ENCODE measurements around the gene HMGXB3. TPM values are rescaled to one million over a fixed set of nuclear protein-coding genes. Genes with fewer than 3 reads are reported as not detected.

Gene HMGXB3
- total and polyA plus RNA-seq, 2 donors (not counting 1 experiment from before 2014, with no cell fraction given): 29.9 to 31.5 TPM

GRCh38 chr5:150059623-150060022, 59.1 kb downstream of the HMGXB3 start:
- Histone ChIP-seq H3K27me3 (ENCODE audit: control insufficient read depth, insufficient read depth, low read length) (no peaks in the 10 kb centered on the region), H3K36me3 (ENCODE audit: control insufficient read depth, insufficient read depth, low read length) (peaks cover 2% of the 10 kb centered on the region), H3K9ac (ENCODE audit: insufficient read depth, low read length) (no peak overlapping the region), H2AFZ (ENCODE audit: low read length) (no peak overlapping the region), H3K9me3 (ENCODE audit: control insufficient read depth, insufficient read depth, low read depth, low read length) (no peaks in the 10 kb centered on the region), H3K4me2 (ENCODE audit: extremely low read depth, insufficient read depth, low read length) (no peak overlapping the region), H3K4me1 (ENCODE audit: control insufficient read depth, extremely low read depth, insufficient read depth, low read length) (peaks cover 4% of the 10 kb centered on the region), H4K20me1 (ENCODE audit: control insufficient read depth, extremely low read depth, insufficient read depth, low read length) (no peaks in the 10 kb centered on the region), H3K27ac (ENCODE audit: insufficient read depth, low read length) (no peak overlapping the region), H3K79me2 (ENCODE audit: control insufficient read depth, insufficient read depth, low read length) (no peaks in the 10 kb centered on the region), H3K4me3 (replicated peaks in 1 of 4; ENCODE audit: control extremely low read depth in 1 of 4, insufficient read depth in 1 of 4, low read depth in 3 of 4, low read length in 4 of 4) (no peak overlapping the region)
- no peak for DNase-seq (ENCODE audit: low read depth in 2 of 2)
- TF ChIP-seq EZH2 (IDR thresholded peaks at IDR 0.05; ENCODE audit: low read length, missing control alignments) (no peak), CTCF (conservative IDR thresholded peaks at IDR 0.05 in 1 of 2, IDR thresholded peaks at IDR 0.05 in 1 of 2; ENCODE audit: low read depth in 1 of 2, low read length in 2 of 2) (no peak)

- no peaks in the 10 kb centered on the region for H3K36me3 ChIP-seq (ENCODE audit: control insufficient read depth, insufficient read depth, low read length)
- no peak overlapping the region for H3K27ac ChIP-seq (ENCODE audit: insufficient read depth, low read length)
- H3K27me3 ChIP-seq (ENCODE audit: control insufficient read depth, insufficient read depth, low read length): no peaks in the 10 kb centered on the region
- H3K4me3 ChIP-seq (replicated peaks in 1 of 4; ENCODE audit: control extremely low read depth in 1 of 4, insufficient read depth in 1 of 4, low read depth in 3 of 4, low read length in 4 of 4): no peak overlapping the region
- peaks cover 10% of the 10 kb centered on the region for H3K4me1 ChIP-seq (ENCODE audit: control insufficient read depth, extremely low read depth, insufficient read depth, low read length)
- H3K9me3 ChIP-seq (ENCODE audit: control insufficient read depth, insufficient read depth, low read depth, low read length): no peaks in the 10 kb centered on the region
- H3K79me2 ChIP-seq (ENCODE audit: control insufficient read depth, insufficient read depth, low read length): no peaks in the 10 kb centered on the region
- H3K9ac ChIP-seq (ENCODE audit: insufficient read depth, low read length): no peak overlapping the region
- no peak overlapping the region for H3K4me2 ChIP-seq (ENCODE audit: extremely low read depth, insufficient read depth, low read length)
- DNase-seq (ENCODE audit: low read depth in 2 of 2): no peak
- TF ChIP-seq CTCF (conservative IDR thresholded peaks at IDR 0.05 in 1 of 2, IDR thresholded peaks at IDR 0.05 in 1 of 2; ENCODE audit: low read depth in 1 of 2, low read length in 2 of 2): no peak
- no peak for TF ChIP-seq EZH2 (IDR thresholded peaks at IDR 0.05; ENCODE audit: low read length, missing control alignments)
- H2AFZ ChIP-seq (ENCODE audit: low read length): no peak overlapping the region
- H4K20me1 ChIP-seq (ENCODE audit: control insufficient read depth, extremely low read depth, insufficient read depth, low read length): no peaks in the 10 kb centered on the region
Measured at GRCh38 chr5:150060471-150060870, 59.9 kb downstream of the HMGXB3 start.

- Histone ChIP-seq H3K9me3 (ENCODE audit: control insufficient read depth, insufficient read depth, low read depth, low read length) (no peaks in the 10 kb centered on the region), H3K9ac (ENCODE audit: insufficient read depth, low read length) (no peak overlapping the region), H3K4me2 (ENCODE audit: extremely low read depth, insufficient read depth, low read length) (no peak overlapping the region), H3K4me1 (ENCODE audit: control insufficient read depth, extremely low read depth, insufficient read depth, low read length) (peaks cover 21% of the 10 kb centered on the region), H3K4me3 (replicated peaks in 1 of 4; ENCODE audit: control extremely low read depth in 1 of 4, insufficient read depth in 1 of 4, low read depth in 3 of 4, low read length in 4 of 4) (no peak overlapping the region), H2AFZ (ENCODE audit: low read length) (no peak overlapping the region), H4K20me1 (ENCODE audit: control insufficient read depth, extremely low read depth, insufficient read depth, low read length) (no peaks in the 10 kb centered on the region), H3K27me3 (ENCODE audit: control insufficient read depth, insufficient read depth, low read length) (no peaks in the 10 kb centered on the region), H3K36me3 (ENCODE audit: control insufficient read depth, insufficient read depth, low read length) (no peaks in the 10 kb centered on the region), H3K27ac (ENCODE audit: insufficient read depth, low read length) (no peak overlapping the region), H3K79me2 (ENCODE audit: control insufficient read depth, insufficient read depth, low read length) (no peaks in the 10 kb centered on the region)
- DNase-seq (ENCODE audit: low read depth in 2 of 2): no peak
- no peak for TF ChIP-seq EZH2 (IDR thresholded peaks at IDR 0.05; ENCODE audit: low read length, missing control alignments)
- TF ChIP-seq CTCF (conservative IDR thresholded peaks at IDR 0.05 in 1 of 2, IDR thresholded peaks at IDR 0.05 in 1 of 2; ENCODE audit: low read depth in 1 of 2, low read length in 2 of 2): no peak
Measured at GRCh38 chr5:150061538-150061995, 61.0 kb downstream of the HMGXB3 start.
